Neural progenitor cell (in vitro differentiated cells): ENCODE results near the gene PDCD4.

Source experiments
- CTCF ChIP-seq: fragments of 200-600 bp; sonication (generic); IDR thresholded peaks from 2 replicates; pipeline ENCODE4 v1.5.1; 2017; ENCODE audit warnings: antibody characterized with exemption, mild to moderate bottlenecking
- EZH2phosphoT487 ChIP-seq: fragments of 200-600 bp; sonication (generic); IDR thresholded peaks from 2 replicates; pipeline ENCODE4 v1.6.1; 2017; ENCODE audit warnings: antibody characterized with exemption

GRCh38 chr10:110946496-110946895, 74.8 kb downstream of the PDCD4 start:
- TF ChIP-seq EZH2phosphoT487 (no peak), CTCF (no peak)
